Measurements from ENCODE around the gene TMTC2.
"Not testable (repeated sequence)": the region's sequence is repeated elsewhere in the genome, so short reads cannot be mapped to it uniquely, and the experiment has no call there.

Gene TMTC2

GRCh38 chr12:82793751-82794281 lies 107.1 kb downstream of the TMTC2 start:
- no peak for DNase-seq

DNA sequence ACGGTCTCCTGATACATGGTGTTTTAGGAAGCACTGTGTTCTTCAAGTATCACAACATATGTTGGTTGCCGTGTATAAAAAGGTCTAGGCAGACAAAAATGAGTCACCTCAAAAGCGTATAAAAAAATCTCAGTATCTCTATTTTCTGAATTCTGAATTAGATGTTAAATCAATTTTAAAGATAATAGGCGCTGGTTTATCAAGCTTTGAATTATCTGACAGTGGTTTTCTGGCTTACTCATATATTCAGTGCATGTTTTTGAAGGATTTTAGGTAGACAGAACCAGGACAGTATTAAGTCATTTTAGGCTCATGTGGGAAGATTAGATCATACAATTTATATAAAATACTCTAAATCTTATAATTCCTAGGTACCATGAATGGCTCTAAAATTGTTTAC lies 110.8 kb downstream of the TMTC2 start:
- DNase-seq: no peak

GRCh38 chr12:82800185-82800584 lies 113.5 kb downstream of the TMTC2 start:
- no peak for DNase-seq

GRCh38 chr12:82801951-82802610 lies 115.4 kb downstream of the TMTC2 start:
- no peak for DNase-seq

DNA sequence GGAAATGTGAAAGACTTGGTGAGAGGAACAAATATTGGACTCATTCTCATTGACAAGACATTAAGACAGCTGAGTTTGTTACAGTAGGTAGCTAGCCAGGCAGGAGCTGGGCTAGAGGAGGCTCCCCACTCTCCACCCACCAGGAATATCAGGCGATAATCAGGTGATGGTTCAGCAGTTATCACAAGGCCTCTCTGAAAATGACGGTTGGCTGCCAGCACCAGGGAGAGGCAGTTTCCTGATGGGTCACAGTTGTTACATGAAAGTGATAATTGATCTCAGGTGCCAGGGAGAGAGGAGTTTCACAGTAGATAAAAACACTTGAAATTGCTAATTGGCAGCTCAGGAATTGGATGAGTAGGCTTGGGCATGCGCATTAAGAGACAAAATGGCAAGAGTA lies 116.5 kb downstream of the TMTC2 start:
- DNase-seq: no peak

GRCh38 chr12:82804601-82805000 lies 117.9 kb downstream of the TMTC2 start:
- no peak for DNase-seq

- DNase-seq: not testable (repeated sequence)
Measured at GRCh38 chr12:82805004-82805403, 118.3 kb downstream of the TMTC2 start.

DNA sequence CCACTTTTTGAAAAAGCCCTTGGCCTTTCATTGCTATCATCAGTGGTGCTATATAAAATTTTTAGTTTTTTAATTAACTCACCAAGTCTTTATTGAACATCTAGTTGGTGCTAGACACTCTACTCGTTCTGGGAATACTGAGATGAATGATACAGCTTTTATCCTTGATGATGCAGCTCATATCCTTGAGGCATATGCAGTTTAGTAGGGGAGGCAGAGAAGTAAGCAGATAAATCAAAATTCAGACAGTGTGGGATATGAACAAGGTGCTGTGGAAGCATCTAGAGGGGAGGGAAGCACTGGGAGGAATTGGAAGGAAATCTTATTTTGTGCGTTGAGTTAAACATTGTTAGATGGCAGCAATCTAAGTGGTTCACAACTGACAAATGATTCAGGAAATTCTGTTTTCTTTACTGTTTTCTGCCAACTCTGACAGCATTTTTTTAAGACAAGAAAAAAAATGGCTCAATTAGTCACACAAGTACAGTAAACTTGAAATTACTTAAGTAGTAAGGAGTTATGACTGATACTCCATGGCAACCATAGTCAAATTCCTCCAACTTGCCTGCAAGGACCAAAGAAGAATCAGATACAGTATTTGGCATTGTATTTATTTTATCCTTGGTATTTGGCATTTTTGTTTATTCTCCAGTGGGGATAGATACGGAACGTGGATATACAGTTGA lies 119.2 kb downstream of the TMTC2 start:
- DNase-seq: no peak

GRCh38 chr12:82807132-82807737 lies 120.5 kb downstream of the TMTC2 start:
- no peak for DNase-seq

DNA sequence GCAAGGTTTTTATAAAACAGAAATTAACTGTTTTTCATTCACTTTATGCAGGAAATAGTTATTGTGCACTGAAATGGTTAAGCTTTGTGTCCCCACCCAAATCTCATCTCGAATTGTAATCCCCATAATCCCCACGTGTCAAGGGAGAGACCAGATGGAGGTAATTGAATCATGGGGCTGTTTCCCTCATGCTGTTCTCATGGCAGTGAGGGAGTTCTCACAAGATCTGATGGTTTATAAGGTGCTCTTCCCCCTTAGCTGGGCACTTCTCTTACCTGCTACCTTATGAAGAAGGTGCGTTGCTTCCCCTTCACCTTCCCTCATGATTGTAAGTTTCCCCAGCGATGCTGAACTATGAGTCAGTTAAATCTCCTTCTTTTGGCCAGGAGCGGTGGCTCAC lies 123.9 kb downstream of the TMTC2 start:
- no peak for DNase-seq

- DNase-seq: no peak
Measured at GRCh38 chr12:82817368-82817767, 130.7 kb downstream of the TMTC2 start.

- no peak for DNase-seq
Measured at GRCh38 chr12:82818271-82819035, 131.7 kb downstream of the TMTC2 start.

GRCh38 chr12:82826505-82826904 lies 139.8 kb downstream of the TMTC2 start:
- no peak for DNase-seq

DNA sequence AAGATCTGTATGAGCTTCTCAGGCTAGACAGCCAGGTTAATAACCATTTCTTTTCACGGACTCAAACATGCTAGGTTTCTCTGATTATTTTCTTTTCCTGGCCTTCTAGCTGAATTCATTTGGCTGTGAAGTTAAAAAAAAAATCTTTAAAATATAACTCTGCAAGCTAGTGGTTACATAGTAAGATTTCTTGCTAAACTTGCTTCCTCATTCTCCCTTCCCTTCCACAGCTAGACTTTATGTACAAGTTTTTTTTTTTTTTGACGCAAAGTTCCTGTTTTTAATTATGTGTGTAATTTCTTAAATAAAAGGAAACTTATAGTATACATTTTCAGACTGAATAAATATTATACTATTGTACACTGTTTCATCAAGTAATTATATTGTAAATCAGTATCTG lies 145.4 kb downstream of the TMTC2 start:
- DNase-seq: no peak

DNA sequence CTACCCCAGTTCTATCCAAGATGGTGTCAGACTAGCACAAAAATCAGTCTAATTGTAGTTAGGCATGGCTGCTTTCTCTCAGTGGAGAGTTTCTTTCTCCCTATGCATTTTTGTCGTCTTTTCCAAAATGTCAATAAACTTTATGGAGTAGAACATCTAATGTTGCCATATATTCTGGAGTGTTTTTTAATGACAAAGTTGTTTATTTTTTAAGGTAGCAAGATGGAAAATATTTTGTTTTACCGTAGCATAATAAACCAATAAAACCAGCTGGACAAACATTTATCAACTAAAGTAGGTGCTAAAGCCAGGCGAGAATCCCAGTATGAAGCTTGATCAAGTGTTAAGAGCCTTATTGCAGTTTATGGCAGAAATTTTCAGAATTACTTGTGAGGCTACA lies 146.3 kb downstream of the TMTC2 start:
- no peak for DNase-seq

- no peak for DNase-seq
Measured at GRCh38 chr12:82833481-82833880, 146.8 kb downstream of the TMTC2 start.

- no peak for DNase-seq
Measured at GRCh38 chr12:82835217-82835616, 148.5 kb downstream of the TMTC2 start.

DNA sequence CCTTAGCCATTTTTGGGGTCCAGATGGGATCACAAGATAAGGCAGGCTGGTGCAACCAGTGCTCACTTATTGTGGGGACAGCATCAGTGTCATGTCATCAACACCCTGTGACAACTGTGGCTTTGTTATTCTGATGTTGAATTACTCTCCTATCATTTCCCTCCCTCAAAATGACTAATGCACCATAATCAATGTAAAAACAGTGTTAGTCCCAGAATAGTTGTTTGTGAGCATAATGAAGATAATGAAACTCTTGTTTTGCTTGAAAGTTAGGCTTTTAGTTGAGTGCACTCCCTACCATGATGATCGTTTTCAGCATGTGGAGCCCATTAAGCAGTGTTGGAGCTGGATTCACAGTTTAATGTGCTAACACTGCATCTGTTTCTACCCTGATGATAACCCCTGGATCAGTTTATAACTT lies 151.4 kb downstream of the TMTC2 start:
- DNase-seq: no peak

DNA sequence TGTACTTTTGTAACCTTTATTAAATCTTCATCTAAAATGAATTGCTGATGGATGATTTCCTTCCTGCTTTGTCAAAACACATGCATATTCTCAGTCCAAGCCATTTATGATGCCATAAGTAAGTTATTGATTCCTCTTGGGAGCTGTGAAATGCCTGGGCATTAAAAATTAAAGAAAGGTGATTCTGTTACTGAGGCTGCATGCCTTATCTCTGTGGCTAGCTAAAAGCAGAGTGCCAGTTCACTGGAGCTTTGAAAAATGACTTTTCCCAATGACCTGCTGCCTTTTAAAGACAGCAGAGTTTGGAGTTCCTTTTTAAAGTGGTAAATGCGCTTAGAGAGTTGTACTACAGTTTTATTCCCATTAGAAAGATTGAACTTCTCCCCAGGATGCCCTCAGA lies 152.1 kb downstream of the TMTC2 start:
- no peak for DNase-seq

DNA sequence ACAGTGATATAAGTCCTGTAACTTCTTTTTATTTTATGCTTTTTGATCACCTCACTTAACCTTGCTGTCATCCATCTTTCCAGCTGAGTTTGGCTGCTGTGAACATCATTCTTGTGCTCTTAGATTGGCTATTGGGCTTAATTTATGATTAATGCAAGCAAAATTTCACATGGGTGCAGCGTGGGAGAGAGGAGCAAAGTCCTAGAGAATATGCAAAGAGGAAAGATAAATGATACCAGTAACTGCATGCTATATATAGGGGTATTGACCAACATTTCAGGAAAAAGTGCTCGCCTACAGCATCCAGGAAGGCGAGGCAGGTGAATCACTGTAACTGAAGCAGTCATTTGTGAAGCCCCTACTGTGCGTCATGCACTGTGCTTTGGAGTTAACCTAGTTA lies 153.1 kb downstream of the TMTC2 start:
- DNase-seq: no peak

DNA sequence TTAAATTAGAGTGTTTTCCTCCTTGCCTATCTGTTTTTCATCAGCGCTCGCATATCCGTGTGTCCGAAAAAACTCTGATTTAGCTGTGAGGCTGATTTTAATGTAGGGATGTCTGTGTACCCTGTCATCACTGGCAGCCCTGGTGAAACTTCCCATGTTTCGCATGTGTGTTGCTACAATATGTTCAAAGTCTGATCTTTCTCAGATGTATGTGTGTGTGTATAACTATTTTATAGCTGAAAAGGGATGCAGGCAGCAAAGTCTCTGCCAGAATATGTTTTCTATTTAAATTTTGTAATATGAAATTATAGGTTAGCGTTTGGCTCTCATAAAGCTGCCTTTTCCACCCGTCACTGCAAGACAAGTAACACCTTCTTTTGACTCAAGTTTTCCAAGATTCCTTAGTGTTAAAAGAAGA lies 154.8 kb downstream of the TMTC2 start:
- DNase-seq: no peak

DNA sequence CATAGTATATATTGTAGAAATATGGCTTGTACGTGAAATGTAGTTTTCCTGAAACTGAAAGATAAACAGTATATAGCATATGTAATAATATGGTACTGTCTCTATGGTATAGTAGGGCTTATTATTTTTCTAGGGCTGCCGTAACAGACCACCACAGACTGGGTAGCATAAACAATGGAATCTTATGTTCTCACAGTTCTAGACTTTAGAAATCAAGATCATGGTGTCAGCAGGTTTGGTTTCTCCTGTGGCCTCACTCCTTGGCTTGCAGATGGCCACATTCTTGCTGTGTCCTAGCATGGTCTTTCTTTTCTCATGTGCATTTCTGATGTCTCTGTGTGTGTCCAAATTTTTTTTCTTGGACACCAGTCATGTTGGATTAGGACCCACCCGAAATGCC lies 155.8 kb downstream of the TMTC2 start:
- no peak for DNase-seq

- not testable (repeated sequence) for DNase-seq
Measured at GRCh38 chr12:82845076-82845475, 158.4 kb downstream of the TMTC2 start.

Measured in NCI-H2107 (cell line).